OCI-LY1 (cell line): Measurements from ENCODE around the gene EPM2AIP1.
A peak's percentile ranks its signal among the peaks of the same experiment; 100 is the strongest.

Source experiments
- H2AFZ ChIP-seq: fragments of 200-600 bp; sonication (generic), shearing (Covaris generic); 2 replicates; pipeline ENCODE4 v1.6.0; 2014; ENCODE audit warnings: antibody characterized with exemption, mild to moderate bottlenecking, low read length
- H3F3A ChIP-seq: fragments of 200-600 bp; sonication (generic), shearing (Covaris generic); 2 replicates; pipeline ENCODE4 v1.6.0; 2014; ENCODE audit warnings: mild to moderate bottlenecking, antibody characterized with exemption, low read length, moderate library complexity; ENCODE audit not compliant: insufficient read depth
- H3K27ac ChIP-seq: fragments of 200-600 bp; sonication (generic); 2 replicates; pipeline ENCODE4 v1.5.1; 2014; ENCODE audit warnings: low read length, mixed run types, mild to moderate bottlenecking, low read depth; ENCODE audit not compliant: poor library complexity, severe bottlenecking
- H3K27me3 ChIP-seq: fragments of 200-600 bp; sonication (generic); 2 replicates; pipeline ENCODE4 v1.6.0; 2014; ENCODE audit warnings: antibody characterized with exemption, mild to moderate bottlenecking, low read length, moderate library complexity; ENCODE audit not compliant: insufficient read depth
- H3K36me3 ChIP-seq: fragments of 200-600 bp; sonication (generic); 2 replicates; pipeline ENCODE4 v1.6.1; 2014; ENCODE audit warnings: mild to moderate bottlenecking, antibody characterized with exemption, low read length, moderate library complexity, mixed read lengths; ENCODE audit not compliant: insufficient read depth
- H3K4me1 ChIP-seq: fragments of 200-600 bp; sonication (generic); 2 replicates; pipeline ENCODE4 v1.5.1; 2014; ENCODE audit warnings: mild to moderate bottlenecking, low read length, moderate library complexity; ENCODE audit not compliant: insufficient read depth, severe bottlenecking
- H3K4me2 ChIP-seq: fragments of 200-600 bp; sonication (generic), shearing (Covaris generic); 2 replicates; pipeline ENCODE4 v1.6.1; 2014; ENCODE audit warnings: low read length
- H3K4me3 ChIP-seq: fragments of 200-600 bp; sonication (generic); 2 replicates; pipeline ENCODE4 v1.5.1; 2014; ENCODE audit warnings: low read length, low read depth, mild to moderate bottlenecking, mixed read lengths; ENCODE audit not compliant: poor library complexity, severe bottlenecking
- H3K79me2 ChIP-seq: fragments of 200-600 bp; shearing (Covaris generic); 2 replicates; pipeline ENCODE4 v1.6.1; 2016; ENCODE audit warnings: mixed run types, low read length, mixed read lengths; ENCODE audit not compliant: insufficient read depth
- H3K9ac ChIP-seq: fragments of 200-600 bp; sonication (generic), shearing (Covaris generic); 2 replicates; pipeline ENCODE4 v1.6.1; 2014; ENCODE audit warnings: mild to moderate bottlenecking, low read length, mixed read lengths
- H3K9me2 ChIP-seq: fragments of 200-600 bp; sonication (generic), shearing (Covaris generic); 2 replicates; pipeline ENCODE4 v1.6.1; 2014; ENCODE audit warnings: low read depth, mild to moderate bottlenecking, low read length, mixed read lengths
- H3K9me3 ChIP-seq: fragments of 200-600 bp; shearing (Covaris generic); 2 replicates; pipeline ENCODE4 v1.6.1; 2014; ENCODE audit warnings: low read length, mixed read lengths
- H4K20me1 ChIP-seq: fragments of 200-600 bp; sonication (generic), shearing (Covaris generic); 2 replicates; pipeline ENCODE4 v1.6.0; 2016; ENCODE audit warnings: mild to moderate bottlenecking, low read length; ENCODE audit not compliant: insufficient read depth
- EZH2 ChIP-seq: fragments of 200-600 bp; sonication (generic), shearing (Covaris generic); IDR thresholded peaks from 2 replicates; pipeline ENCODE4 v1.8.0; 2017; ENCODE audit warnings: borderline replicate concordance, mixed run types, mild to moderate bottlenecking, antibody characterized with exemption, low read length, moderate library complexity, mixed read lengths
- TF ChIP-seq, protein P1 (sequence below): fragments of 200-600 bp; sonication (generic), shearing (Covaris generic); IDR thresholded peaks from 2 replicates; pipeline ENCODE4 v1.5.1; 2017; ENCODE audit warnings: mild to moderate bottlenecking, antibody characterized with exemption, low read length, moderate library complexity, mixed read lengths

EPM2AIP1 gene

DNA sequence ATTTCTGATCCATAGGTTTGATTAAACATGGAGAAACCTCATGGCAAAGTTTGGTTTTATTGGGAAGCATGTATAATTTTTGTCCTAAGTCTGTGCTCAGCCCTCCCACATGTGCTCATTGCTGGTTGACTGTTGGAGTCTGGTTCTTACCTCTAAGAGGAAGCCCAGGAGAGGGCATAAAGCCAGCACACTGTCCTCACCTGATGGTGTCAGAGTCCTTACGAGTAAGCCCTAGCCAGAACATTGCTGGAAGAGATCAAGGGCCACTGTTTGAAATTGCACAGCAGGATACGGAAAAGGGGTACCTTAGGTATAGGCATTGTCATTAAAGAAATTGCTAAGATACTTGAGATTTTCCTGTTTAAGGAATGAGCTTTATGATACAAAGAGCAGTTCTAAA is 21.7 kb upstream of the EPM2AIP1 start:
- no peak for TF ChIP-seq EZH2
- TF ChIP-seq, protein P1, sequence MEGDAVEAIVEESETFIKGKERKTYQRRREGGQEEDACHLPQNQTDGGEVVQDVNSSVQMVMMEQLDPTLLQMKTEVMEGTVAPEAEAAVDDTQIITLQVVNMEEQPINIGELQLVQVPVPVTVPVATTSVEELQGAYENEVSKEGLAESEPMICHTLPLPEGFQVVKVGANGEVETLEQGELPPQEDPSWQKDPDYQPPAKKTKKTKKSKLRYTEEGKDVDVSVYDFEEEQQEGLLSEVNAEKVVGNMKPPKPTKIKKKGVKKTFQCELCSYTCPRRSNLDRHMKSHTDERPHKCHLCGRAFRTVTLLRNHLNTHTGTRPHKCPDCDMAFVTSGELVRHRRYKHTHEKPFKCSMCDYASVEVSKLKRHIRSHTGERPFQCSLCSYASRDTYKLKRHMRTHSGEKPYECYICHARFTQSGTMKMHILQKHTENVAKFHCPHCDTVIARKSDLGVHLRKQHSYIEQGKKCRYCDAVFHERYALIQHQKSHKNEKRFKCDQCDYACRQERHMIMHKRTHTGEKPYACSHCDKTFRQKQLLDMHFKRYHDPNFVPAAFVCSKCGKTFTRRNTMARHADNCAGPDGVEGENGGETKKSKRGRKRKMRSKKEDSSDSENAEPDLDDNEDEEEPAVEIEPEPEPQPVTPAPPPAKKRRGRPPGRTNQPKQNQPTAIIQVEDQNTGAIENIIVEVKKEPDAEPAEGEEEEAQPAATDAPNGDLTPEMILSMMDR = no peak
- Histone ChIP-seq H3K9me3 (no peaks in the 10 kb centered on the region), H3K27ac (no peak overlapping the region), H2AFZ (no peak overlapping the region), H4K20me1 (no peaks in the 10 kb centered on the region), H3F3A (no peaks in the 10 kb centered on the region), H3K9me2 (no peaks in the 10 kb centered on the region), H3K79me2 (no peaks in the 10 kb centered on the region), H3K4me2 (no peak overlapping the region), H3K4me1 (no peaks in the 10 kb centered on the region), H3K9ac (no peak overlapping the region), H3K36me3 (peaks cover 85% of the 10 kb centered on the region), H3K27me3 (no peaks in the 10 kb centered on the region), H3K4me3 (no peak overlapping the region)

- no peaks in the 10 kb centered on the region for H3K27me3 ChIP-seq
- peak within 1 kb of the TSS; percentile 85 for H3K27ac ChIP-seq
- peaks cover 43% of the 10 kb centered on the region for H3K4me1 ChIP-seq
- TF ChIP-seq EZH2 = no peak
- TF ChIP-seq, protein P1 = no peak
- no peaks in the 10 kb centered on the region for H3K9me3 ChIP-seq
- no peaks in the 10 kb centered on the region for H3K9me2 ChIP-seq
- peaks cover 55% of the 10 kb centered on the region for H3K79me2 ChIP-seq
- no peaks in the 10 kb centered on the region for H3F3A ChIP-seq
- H2AFZ ChIP-seq = no peak within 1 kb of the TSS
- peak within 1 kb of the TSS; percentile 71 for H3K4me3 ChIP-seq
- no peaks in the 10 kb centered on the region for H4K20me1 ChIP-seq
- H3K4me2 ChIP-seq = peak within 1 kb of the TSS; percentile 90
- H3K36me3 ChIP-seq = peaks cover 64% of the 10 kb centered on the region
- H3K9ac ChIP-seq = peak within 1 kb of the TSS; percentile 91
Observed at GRCh38 chr3:36993326-36994283, 674 bp upstream of the EPM2AIP1 start, which contains the start of gene MLH1. TSS of gene MLH1 (plus strand) at chr3:36993518. CDS start at chr3:36993548, 30 bp downstream.

- Histone ChIP-seq H3K36me3 (peaks cover 63% of the 10 kb centered on the region), H2AFZ (no peak overlapping the region)
Observed at GRCh38 chr3:36991923-36992805, 767 bp downstream of the EPM2AIP1 start.

More at GRCh38 chr3:36991923-36992805, 767 bp downstream of the EPM2AIP1 start:
- H3K4me2 ChIP-seq = peak overlapping the region; percentile 87
- H3K27ac ChIP-seq = peak overlapping the region; percentile 85
- no peak for TF ChIP-seq EZH2
- TF ChIP-seq, protein P1 = no peak
- peak overlapping the region; percentile 71 for H3K4me3 ChIP-seq
- H3K9me2 ChIP-seq = no peaks in the 10 kb centered on the region
- no peaks in the 10 kb centered on the region for H4K20me1 ChIP-seq
- H3K27me3 ChIP-seq = no peaks in the 10 kb centered on the region
- H3K79me2 ChIP-seq = peaks cover 53% of the 10 kb centered on the region
- H3K9ac ChIP-seq = peak overlapping the region; percentile 77
- no peaks in the 10 kb centered on the region for H3K9me3 ChIP-seq
- no peaks in the 10 kb centered on the region for H3F3A ChIP-seq
- peaks cover 49% of the 10 kb centered on the region for H3K4me1 ChIP-seq
